ENCODE results near the gene RPRD2. TPM values are rescaled to one million over a fixed set of nuclear protein-coding genes. Genes with fewer than 3 reads are reported as not detected.

Gene RPRD2
- total RNA-seq, 1 experiment from 2014 or later = 37.8 TPM

DNA sequence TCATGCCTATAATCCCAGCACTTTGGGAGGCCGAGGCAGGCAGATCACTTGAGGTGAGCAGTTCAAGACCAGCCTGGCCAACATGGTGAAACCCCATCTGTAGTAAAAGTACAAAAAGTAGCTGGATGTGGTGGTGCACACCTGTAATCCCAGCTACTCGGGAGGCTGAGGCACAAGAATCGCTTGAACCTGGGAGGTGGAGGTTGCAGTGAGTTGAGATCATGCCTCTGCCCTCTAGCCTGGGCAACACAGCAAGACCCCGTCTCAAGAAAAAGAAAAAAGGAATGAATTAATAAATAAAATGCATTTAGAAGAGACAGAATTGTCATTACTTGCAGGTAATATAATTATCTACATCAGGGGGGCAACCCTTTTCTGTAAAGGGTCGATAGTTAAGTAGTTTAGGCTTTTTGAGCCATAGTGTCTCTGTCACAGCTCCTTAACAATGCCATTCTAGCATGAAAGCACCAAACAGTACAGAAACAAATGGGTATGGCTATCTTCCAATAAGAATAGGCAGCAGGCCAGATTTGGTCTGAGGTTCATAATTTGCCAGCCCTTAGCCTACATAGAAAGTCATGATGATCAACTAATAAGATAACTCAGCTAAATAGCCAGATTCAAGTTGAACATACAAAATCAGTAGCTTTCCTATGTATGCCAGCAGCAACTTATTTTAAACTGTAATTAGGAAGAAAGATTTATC lies 56.8 kb downstream of the RPRD2 start:
- BruUV-seq (replicated peaks) = no TSS peak
- peaks cover 12% of the 10 kb centered on the region for H3K36me3 Mint-ChIP-seq (ENCODE audit: insufficient read depth, unreplicated experiment)
- CTCF ChIA-PET = no interaction called here
- no peak overlapping the region for H3K27ac Mint-ChIP-seq (ENCODE audit: unreplicated experiment)
- no peak overlapping the region for H3K4me3 Mint-ChIP-seq (ENCODE audit: low read depth, unreplicated experiment)
- no peaks in the 10 kb centered on the region for H3K9me3 Mint-ChIP-seq (ENCODE audit: low read depth, unreplicated experiment)
- TF ChIP-seq, protein P1, sequence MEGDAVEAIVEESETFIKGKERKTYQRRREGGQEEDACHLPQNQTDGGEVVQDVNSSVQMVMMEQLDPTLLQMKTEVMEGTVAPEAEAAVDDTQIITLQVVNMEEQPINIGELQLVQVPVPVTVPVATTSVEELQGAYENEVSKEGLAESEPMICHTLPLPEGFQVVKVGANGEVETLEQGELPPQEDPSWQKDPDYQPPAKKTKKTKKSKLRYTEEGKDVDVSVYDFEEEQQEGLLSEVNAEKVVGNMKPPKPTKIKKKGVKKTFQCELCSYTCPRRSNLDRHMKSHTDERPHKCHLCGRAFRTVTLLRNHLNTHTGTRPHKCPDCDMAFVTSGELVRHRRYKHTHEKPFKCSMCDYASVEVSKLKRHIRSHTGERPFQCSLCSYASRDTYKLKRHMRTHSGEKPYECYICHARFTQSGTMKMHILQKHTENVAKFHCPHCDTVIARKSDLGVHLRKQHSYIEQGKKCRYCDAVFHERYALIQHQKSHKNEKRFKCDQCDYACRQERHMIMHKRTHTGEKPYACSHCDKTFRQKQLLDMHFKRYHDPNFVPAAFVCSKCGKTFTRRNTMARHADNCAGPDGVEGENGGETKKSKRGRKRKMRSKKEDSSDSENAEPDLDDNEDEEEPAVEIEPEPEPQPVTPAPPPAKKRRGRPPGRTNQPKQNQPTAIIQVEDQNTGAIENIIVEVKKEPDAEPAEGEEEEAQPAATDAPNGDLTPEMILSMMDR (IDR thresholded peaks at IDR 0.05; ENCODE audit: unreplicated experiment) = no peak
- H3K27me3 Mint-ChIP-seq (ENCODE audit: unreplicated experiment) = no peaks in the 10 kb centered on the region
- intact Hi-C loops (cut with micrococcal nuclease; ENCODE audit: unreplicated experiment) = no loop called here
- H3K4me1 Mint-ChIP-seq (ENCODE audit: low read depth, unreplicated experiment) = peaks cover 29% of the 10 kb centered on the region
- DNase-seq = no peak

DNA sequence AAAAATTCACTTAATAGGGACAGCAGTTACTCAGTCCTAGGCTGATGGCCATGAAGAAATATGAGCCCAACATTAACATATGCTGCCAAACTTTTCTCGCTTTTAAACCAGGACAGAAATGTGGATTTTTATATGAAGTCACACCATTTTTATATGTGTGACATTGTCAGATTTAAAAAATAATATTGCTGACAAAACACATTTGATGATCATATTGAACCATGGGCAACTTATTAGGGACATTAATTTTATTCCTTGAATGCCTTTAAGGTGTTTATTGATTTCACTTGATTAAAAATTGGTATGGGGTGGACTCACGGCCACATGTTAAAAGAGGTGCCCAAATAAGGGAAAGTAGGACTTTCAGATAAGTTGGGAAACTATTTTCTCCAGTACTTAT lies 58.6 kb downstream of the RPRD2 start:
- Mint-ChIP-seq H3K36me3 (ENCODE audit: insufficient read depth, unreplicated experiment) (peaks cover 12% of the 10 kb centered on the region), H3K4me3 (ENCODE audit: low read depth, unreplicated experiment) (no peak overlapping the region), H3K27ac (ENCODE audit: unreplicated experiment) (no peak overlapping the region), H3K9me3 (ENCODE audit: low read depth, unreplicated experiment) (no peaks in the 10 kb centered on the region), H3K4me1 (ENCODE audit: low read depth, unreplicated experiment) (peaks cover 10% of the 10 kb centered on the region), H3K27me3 (ENCODE audit: unreplicated experiment) (no peaks in the 10 kb centered on the region)
- no TSS peak for BruUV-seq (replicated peaks)
- TF ChIP-seq, protein P1 (IDR thresholded peaks at IDR 0.05; ENCODE audit: unreplicated experiment) = no peak
- CTCF ChIA-PET = no interaction called here
- no peak for DNase-seq
- intact Hi-C loops (cut with micrococcal nuclease; ENCODE audit: unreplicated experiment) = no loop called here

DNA sequence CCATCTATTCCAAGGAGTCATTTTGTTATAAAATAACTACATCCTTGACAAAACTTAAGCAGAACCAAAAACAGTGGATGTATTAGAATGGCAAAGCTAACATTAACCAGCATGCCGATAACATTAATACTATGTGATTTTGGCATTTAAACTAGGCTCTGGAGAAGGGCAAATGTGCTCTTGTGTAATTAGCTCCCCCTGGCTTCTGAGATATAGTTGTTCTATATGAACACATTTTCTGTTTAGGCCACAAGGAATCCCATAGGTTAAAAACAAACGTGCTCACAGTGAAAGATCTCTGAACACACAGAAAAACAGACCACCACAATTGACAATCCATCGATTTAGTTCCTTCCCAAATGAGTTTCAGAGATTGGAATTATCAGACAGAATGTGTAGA lies 65.9 kb downstream of the RPRD2 start:
- DNase-seq = no peak
- TF ChIP-seq, protein P1 (IDR thresholded peaks at IDR 0.05; ENCODE audit: unreplicated experiment) = peak; percentile 38
- H3K36me3 Mint-ChIP-seq (ENCODE audit: insufficient read depth, unreplicated experiment) = peaks cover 15% of the 10 kb centered on the region
- intact Hi-C loops (cut with micrococcal nuclease; ENCODE audit: unreplicated experiment) = loop anchor here (1.0 to 2.0 kb wide), 2 partner anchors 41 to 65 kb away; partner anchors contain the start of gene RPRD2
- CTCF ChIA-PET = interaction anchor here (0.6 kb wide), 1 partner anchor 12 kb away, joined by 4 read pairs; no protein-coding TSS in a partner anchor
- H3K4me1 Mint-ChIP-seq (ENCODE audit: low read depth, unreplicated experiment) = peaks cover 17% of the 10 kb centered on the region
- BruUV-seq (replicated peaks) = no TSS peak
- H3K4me3 Mint-ChIP-seq (ENCODE audit: low read depth, unreplicated experiment) = no peak overlapping the region
- H3K27ac Mint-ChIP-seq (ENCODE audit: unreplicated experiment) = peak overlapping the region; percentile 32
- H3K27me3 Mint-ChIP-seq (ENCODE audit: unreplicated experiment) = no peaks in the 10 kb centered on the region
- no peaks in the 10 kb centered on the region for H3K9me3 Mint-ChIP-seq (ENCODE audit: low read depth, unreplicated experiment)

DNA sequence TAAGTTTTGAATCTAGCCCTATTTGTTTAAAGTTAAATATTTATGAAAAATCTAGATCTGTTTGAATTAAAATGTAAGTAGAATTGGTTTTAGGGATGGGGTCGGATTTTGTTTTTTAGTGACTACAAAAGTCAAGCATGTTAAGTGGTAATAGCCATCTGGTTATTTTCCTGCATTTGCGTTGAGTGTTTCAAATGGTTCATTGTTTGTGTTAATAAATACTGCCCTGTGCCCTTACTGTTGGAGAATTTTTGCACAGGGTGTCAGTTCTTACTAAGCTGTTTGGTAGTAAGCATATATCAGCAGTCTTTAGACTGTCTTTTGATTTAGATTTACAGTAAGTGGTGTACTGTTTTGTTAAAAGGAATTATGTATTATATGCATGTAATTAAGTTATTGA lies 77.2 kb downstream of the RPRD2 start:
- DNase-seq = no peak
- TF ChIP-seq, protein P1 (IDR thresholded peaks at IDR 0.05; ENCODE audit: unreplicated experiment) = no peak
- H3K4me1 Mint-ChIP-seq (ENCODE audit: low read depth, unreplicated experiment) = no peaks in the 10 kb centered on the region
- no peaks in the 10 kb centered on the region for H3K9me3 Mint-ChIP-seq (ENCODE audit: low read depth, unreplicated experiment)
- H3K36me3 Mint-ChIP-seq (ENCODE audit: insufficient read depth, unreplicated experiment) = peaks cover 18% of the 10 kb centered on the region
- CTCF ChIA-PET = interaction anchor here (0.6 to 0.7 kb wide), 2 partner anchors 18 to 75 kb away, joined by 3 to 6 read pairs; no protein-coding TSS in a partner anchor
- H3K27ac Mint-ChIP-seq (ENCODE audit: unreplicated experiment) = no peak overlapping the region
- no peaks in the 10 kb centered on the region for H3K27me3 Mint-ChIP-seq (ENCODE audit: unreplicated experiment)
- intact Hi-C loops (cut with micrococcal nuclease; ENCODE audit: unreplicated experiment) = no loop called here
- H3K4me3 Mint-ChIP-seq (ENCODE audit: low read depth, unreplicated experiment) = no peak overlapping the region
- BruUV-seq (replicated peaks) = no TSS peak
